ENCODE data around the gene FOXL3.

Gene FOXL3

GRCh38 chr7:302054-302992 is 12.4 kb downstream of the FOXL3 start:
- DNase-seq (ENCODE audit: low read depth): no peak

- no peak for DNase-seq (ENCODE audit: low read depth)
These were observed 13.5 kb downstream of the FOXL3 start for GRCh38 chr7:303425-303824.

GRCh38 chr7:303884-304573 is 14.1 kb downstream of the FOXL3 start:
- no peak for DNase-seq (ENCODE audit: low read depth)

DNA sequence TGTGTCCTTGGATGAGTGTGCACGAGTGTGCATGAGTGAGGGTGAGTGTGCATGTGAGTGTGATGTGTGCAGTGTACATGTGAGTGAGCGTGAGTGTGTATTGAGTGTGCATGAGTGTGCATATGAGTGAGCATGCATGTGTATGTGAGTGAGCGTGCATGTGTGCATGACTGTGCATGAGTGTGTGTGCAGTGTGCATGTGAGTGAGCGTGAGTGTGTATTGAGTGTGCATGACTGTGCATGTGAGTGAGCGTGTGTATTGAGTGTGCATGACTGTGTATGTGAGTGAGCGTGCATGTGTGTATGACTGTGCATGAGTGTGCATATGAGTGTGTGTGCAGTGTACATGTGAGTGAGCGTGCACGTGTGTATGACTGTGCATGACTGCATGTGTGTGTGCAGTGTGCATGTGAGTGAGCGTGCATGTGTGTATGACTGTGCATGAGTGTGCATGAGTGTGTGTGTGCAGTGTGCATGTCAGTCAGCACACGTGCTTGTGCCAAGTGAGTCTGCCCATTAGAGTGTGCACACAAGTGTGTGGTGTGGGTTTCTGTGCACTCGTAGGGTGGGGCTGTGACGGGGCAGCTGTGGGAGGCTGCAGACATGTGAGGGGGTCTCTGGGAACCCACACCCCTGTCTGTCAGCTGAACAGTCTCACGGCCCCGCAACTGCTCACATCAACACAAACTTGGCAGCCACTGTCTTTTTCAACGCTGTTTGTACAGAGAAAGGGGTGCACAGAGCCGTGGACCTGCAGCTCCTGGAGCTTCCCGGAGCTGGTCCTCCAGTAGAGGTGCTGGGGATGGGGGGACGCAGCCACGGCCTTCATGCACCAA is 14.8 kb downstream of the FOXL3 start:
- no peak for DNase-seq (ENCODE audit: low read depth)

DNA sequence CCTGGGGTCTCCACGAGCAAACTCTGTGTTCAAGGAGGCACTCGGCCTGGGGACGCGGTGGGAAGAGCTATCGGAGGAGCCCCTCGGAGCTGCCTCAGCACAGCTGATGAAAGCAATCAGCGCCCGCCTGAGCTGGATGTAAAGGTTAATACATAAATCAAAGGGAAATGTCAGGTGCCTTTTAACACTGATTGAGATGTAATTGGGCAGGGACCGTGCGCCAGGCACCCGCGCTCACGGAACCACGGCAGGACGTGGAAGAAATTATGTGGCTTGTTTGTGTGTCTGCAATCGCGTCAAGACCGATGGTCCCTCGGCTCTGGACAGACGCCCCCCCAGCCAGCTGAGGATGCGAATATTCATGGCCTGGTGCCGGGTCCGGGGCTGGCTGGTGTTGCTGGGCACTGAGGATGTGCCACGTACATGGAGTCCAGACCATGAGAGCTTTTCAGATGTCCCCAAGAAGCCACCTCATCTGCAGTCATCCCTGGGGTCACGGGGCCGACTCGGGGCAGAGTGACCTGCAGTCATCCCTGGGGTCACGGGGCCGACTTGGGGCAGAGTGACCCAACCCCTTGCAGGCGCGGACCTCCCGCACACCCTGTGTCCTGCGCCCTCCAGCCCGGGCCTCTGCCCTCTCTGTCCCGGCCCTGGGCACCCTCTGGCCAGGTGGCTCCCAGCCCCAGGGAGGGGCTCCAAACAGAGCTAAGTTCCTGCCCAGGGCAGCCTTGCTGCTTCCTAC is 15.6 kb downstream of the FOXL3 start:
- DNase-seq (ENCODE audit: low read depth): no peak

DNA sequence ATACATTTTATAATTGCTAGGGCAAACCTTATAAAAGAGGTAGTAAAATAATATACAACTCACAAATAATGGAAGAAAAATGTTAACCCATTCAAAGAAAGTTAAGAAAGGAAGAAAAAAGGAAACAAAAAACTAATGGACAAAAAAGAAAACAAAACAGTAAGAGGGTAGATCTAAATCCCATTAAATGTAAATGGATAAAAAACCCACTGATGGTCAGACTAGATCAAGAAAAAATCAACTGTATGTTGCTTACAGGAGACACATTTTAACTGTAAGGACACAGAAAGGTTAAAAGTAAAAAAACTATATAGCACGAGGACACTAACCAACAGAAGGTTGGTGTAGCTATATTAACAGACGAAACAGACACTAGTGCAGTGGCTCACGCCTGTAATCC is 18.0 kb downstream of the FOXL3 start:
- DNase-seq (ENCODE audit: low read depth): no peak

- no peak for DNase-seq (ENCODE audit: low read depth)
These were observed 19.7 kb downstream of the FOXL3 start for GRCh38 chr7:309586-310228.

GRCh38 chr7:311131-311680 is 21.2 kb downstream of the FOXL3 start:
- DNase-seq (ENCODE audit: low read depth): no peak

DNA sequence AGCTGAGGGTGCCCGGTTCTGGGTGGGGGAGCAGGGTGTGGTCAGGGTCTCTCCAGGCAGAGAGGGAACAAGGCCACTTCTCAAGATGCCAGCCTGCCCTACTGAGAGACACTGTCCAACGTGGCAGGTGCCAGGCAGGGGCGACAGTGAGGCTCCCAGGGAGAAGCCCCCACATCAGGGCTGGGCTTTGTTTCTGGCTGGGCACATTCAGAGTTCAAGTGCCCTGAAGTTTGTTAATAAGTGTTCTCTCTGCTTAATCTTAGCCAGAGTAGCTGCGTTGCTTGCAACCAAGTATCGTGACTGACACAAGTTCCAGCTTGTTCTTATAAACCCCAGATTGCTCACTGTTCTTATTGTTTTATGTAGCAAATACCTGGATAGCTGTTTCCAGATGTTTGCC is 21.8 kb downstream of the FOXL3 start:
- DNase-seq (ENCODE audit: low read depth): no peak

GRCh38 chr7:312424-312823 is 22.5 kb downstream of the FOXL3 start:
- DNase-seq (ENCODE audit: low read depth): no peak

GRCh38 chr7:314853-315252 is 24.9 kb downstream of the FOXL3 start:
- DNase-seq (ENCODE audit: low read depth): no peak

GRCh38 chr7:315516-316265 is 25.7 kb downstream of the FOXL3 start:
- no peak for DNase-seq (ENCODE audit: low read depth)

DNA sequence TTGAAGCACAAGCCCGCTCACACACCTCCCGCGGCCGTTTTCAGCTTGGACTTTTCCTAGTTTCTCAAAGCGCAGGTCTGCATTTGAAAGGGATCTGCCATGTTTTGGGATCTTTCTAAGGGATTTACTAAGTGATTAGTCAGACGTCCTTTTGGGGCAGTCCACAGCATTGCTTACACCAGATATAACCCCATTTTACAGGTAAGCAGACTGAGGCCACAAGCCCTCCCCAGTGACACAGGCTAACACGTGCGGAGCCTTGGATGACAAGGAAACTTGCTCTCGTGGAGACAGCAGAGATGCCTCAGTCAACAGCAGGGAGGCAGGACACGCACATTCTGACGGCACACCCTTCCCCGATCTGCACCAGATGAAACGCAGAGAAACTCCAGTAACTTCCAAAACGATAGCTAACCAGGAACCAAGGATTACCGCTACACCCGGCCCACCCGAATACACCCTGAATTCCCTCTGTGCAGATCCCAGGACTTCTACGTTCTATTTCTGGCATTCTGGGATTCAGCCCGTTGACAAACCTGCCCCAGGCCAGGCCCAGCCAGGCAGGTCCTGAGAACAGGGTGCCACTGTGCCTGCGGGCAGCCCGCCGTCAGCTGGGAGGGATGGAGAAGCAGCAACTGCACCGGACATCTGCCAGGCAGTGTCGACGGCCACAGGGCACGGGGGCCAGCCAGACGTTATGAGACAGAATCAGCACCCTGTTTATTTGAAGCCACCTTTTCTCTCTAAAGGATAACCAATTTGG is 27.9 kb downstream of the FOXL3 start:
- no peak for DNase-seq (ENCODE audit: low read depth)

- no peak for DNase-seq (ENCODE audit: low read depth)
These were observed 28.5 kb downstream of the FOXL3 start for GRCh38 chr7:318476-318875.

GRCh38 chr7:318878-319661 is 29.1 kb downstream of the FOXL3 start:
- DNase-seq (ENCODE audit: low read depth): no peak

GRCh38 chr7:320297-320696 is 30.3 kb downstream of the FOXL3 start:
- DNase-seq (ENCODE audit: low read depth): no peak

GRCh38 chr7:322111-322671 is 32.2 kb downstream of the FOXL3 start:
- peak; percentile 88 for DNase-seq (ENCODE audit: low read depth)

DNA sequence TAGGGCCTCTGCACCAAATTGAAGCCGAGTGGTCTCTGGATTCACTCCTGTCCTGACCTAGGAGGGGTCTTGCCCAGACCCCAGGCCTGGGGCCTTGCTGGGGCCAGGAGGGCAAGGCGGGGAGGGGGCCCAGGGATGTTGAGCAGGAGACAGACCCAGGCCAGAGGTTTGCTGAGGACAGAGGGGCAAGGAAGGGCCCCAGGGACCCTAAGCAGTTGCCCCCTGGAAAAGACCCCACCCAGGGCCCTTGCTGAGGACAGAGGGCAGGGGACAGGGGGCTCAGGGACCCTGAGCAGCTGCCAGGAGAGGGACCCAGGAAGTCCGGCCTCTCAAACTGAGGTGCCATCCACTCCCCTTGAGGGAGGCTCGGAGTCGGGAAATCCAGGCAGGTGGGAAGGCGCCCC is 32.7 kb downstream of the FOXL3 start:
- DNase-seq (ENCODE audit: low read depth): no peak

Data from activated T-cell treated with anti-CD3 and anti-CD28 coated beads for 1 hour (primary cell).